TTC549 (cell line): ENCODE data around the gene ZNF541.

Source experiments
- FAIRE-seq: peaks from 2 replicates; lab custom pipeline; 2012; peaks lifted over from hg19 to GRCh38; lab: Jason Lieb, UNC

Gene ZNF541, protein sequence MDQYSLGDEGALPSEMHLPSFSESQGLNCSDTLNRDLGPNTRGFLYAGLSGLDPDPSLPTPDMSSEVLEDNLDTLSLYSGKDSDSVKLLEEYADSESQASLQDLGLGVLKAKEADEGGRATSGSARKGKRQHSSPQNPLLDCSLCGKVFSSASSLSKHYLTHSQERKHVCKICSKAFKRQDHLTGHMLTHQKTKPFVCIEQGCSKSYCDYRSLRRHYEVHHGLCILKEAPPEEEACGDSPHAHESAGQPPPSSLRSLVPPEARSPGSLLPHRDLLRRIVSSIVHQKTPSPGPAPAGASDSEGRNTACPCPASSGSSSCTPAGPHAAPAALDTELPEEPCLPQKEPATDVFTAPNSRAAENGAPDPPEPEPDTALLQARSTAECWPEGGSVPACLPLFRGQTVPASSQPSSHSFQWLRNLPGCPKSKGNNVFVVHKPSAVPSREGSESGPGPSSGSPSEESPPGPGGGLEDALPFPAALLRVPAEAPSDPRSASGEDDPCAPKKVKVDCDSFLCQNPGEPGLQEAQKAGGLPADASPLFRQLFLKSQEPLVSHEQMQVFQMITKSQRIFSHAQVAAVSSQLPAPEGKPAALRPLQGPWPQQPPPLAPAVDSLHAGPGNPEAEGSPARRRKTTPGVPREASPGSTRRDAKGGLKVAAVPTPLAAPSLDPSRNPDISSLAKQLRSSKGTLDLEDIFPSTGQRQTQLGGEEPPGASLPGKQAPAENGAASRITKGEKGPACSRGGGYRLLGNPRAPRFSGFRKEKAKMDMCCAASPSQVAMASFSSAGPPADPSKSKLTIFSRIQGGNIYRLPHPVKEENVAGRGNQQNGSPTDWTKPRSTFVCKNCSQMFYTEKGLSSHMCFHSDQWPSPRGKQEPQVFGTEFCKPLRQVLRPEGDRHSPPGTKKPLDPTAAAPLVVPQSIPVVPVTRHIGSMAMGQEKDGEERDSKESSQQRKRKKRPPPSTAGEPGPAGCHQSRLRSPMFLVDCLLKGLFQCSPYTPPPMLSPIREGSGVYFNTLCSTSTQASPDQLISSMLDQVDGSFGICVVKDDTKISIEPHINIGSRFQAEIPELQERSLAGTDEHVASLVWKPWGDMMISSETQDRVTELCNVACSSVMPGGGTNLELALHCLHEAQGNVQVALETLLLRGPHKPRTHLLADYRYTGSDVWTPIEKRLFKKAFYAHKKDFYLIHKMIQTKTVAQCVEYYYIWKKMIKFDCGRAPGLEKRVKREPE (N-terminal part only)

GRCh38 chr19:47573071-47574026 lies at the start of gene ZNF541:
ZNF541 (minus strand) TSS chr19:47573148; CDS start chr19:47555856, 17,292 bp downstream.
- no peak for FAIRE-seq

- FAIRE-seq, result no peak
Observed at GRCh38 chr19:47619763-47620162, 46.8 kb upstream of the ZNF541 start.

DNA sequence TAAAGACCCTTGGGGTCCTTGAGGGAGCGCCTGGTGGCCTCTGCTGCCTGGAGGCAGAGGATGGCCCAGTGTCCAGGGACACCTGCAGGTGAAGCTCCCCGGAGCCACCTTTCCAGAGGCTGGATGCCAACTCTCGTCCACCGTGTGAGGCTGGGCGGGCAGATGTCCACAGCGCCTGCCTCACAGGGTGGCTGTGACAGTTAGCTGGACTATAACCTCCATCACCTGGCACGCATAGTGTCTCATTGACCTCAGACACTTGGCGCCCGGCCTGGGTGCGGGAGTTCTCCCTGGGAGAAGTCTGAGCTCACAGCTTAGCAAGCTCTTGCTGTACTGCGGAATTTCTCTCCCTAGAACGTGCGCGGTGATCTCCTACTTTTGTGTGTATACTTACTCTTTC lies 45.8 kb upstream of the ZNF541 start:
- FAIRE-seq, result no peak

DNA sequence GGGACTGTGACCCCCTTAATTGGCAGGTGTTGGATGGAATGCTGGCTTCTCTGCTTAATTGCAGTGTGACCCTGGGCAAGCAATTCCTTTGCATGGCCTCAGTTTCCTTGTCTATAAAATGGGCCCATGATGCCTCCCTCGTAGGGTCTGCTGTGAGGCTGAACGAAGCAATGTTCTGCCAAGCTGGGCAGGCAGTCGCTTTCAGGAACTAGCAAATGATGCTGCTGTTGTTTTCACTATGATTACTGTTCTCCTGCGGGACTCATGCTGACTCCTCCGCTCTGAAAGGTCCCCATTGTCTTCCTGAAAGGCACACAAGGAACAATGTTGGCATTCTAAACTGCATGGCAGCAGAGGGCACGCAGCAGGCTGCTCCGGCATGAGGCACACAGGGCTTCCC lies 42.8 kb upstream of the ZNF541 start:
- no peak for FAIRE-seq

DNA sequence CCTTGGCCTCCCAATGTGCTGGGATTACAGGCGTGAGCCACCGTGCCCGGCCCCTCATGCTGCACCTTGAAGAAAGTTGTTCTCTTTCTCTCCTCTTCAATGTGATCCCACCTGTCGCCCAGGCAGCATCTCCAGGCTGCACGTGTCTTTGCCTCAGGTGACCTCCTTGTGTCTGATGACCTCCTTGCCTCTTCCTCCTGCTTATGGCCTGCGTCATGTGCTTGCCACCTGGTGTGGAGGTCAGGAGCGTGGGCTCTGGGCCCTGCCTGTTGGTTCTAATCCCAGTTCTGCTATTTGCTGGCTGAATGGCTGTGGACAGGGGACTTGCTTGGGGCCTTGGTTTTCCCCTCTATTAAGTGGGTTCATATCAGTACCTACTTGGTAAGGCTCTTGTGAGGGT lies 42.3 kb upstream of the ZNF541 start:
- FAIRE-seq, result no peak

DNA sequence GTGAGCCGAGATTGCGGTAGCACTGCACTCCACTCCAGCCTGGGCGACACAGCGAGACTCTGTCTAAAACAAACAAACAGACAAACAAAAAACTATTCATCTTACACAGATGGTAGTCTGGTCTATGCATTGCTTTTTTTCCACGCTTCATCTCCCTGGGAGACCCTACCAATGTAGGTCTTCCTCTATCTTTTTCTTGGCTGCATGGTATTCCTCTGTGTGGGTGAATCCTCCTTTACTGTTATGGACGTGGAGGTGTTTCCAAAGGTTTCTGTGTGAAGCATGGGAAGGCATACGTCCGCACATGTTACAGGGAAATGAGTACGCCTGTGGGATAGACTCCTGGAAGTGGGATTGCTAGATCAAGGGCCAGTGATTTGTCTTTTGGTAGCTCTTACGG lies 41.6 kb upstream of the ZNF541 start:
- no peak for FAIRE-seq

DNA sequence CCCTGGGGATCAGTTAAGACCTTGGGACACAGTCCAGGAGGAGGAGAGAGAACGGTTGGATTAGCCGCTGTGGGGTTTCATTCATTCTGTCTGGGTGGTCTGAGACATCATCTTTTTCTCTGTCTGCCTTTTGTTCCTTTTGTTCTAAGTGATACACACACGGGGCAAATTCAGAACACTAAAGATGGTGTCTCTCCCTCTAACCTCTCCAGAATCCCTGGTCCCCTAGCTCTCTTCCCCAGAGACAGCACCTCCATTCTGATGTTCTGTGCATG lies 41.0 kb upstream of the ZNF541 start:
- FAIRE-seq, result no peak

- FAIRE-seq, result no peak
Observed at GRCh38 chr19:47613165-47614020, 40.4 kb upstream of the ZNF541 start.

GRCh38 chr19:47610902-47611301 lies 38.0 kb upstream of the ZNF541 start:
- no peak for FAIRE-seq

DNA sequence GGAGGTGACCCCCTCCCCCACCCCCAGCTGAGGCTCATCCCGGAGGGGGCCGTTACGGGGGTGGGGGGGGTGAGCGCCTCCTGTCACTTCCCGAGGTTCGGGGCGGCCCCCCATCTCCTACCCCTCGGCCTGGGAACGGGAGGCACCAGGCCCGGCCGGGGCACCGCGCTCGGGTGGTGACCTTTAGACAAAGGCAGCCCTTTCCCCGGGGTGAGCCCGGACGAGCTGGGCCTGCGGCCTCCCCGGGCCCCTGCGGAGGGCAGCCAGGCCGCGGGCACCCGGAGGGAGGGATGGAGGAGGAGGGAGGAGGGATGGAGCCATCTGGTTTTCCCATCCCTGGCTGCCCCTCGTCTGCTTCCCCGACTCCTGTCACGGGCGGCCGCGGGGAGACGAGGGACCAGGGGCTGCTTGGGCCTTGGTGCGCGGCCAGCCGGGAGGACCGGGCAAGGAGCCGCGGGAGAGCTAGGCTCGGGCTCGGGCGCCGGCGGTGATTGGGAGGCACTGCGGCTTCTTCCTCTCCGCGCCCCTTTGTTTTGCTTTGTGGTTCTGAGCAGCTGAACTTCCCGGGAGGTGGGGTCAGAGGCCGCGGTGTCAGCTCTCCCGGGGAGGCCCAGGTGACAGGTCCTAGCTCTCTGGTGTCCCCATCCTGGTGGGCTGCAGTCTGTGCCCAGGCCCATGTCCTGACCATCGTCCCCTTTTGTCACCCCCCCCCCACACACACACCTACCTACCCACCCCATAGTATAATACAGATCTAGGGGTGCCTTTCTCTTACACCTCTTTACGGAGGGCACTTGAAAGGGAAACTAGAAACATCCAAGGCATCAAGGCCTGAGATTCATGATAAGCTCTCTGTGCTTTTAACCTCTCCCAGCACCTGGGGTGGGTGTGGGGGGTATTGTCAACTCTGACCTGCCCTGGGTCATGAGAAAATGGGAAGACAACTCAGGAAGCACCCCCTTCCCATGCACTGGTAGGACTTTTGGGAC lies 37.3 kb upstream of the ZNF541 start:
- no peak for FAIRE-seq

GRCh38 chr19:47608969-47609905 lies 36.3 kb upstream of the ZNF541 start, which contains the start of gene BICRA:
BICRA (plus strand) TSS chr19:47609134; CDS start chr19:47673575, 64,441 bp downstream.
- no peak for FAIRE-seq

DNA sequence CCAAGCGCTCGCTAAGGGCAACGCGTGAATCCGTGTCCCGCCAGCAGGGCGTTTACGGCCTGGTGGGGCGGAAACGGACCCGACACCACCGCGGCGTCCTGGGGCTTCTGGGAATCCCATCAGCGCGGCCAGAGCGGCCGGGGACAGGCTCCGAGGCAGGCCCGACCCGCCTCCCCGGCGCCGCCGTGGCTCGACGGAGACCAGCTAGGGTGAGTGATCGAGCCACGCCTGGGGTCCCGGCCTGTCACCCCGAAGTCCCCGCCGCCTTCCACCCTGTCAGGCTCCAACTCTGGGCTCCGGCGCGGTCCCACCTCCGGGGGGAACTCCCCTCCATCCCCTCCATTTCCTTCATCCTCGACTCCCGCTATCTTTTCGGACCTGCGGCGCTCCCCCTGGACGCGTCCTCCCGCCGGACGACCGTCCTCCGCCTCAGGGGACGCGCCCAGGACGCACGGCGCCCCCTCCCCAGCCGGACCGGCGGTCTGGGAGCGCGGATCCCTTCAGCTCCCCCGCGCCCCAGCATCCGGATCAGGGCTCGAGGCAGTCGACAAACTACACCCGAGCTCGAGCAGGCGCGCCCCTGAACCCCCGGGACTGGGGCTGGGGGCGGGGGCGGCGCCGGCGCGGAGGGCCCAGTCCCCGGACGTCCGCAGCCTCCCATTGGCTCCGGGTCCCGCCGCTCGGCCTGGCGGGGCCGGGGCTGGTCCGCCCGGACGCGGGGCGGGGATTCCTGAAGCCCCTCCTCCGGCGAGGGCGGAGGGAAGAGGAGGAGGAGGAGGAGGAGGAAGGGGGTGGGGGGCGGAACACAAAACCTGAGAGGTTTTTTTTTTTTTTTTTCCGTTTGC lies 35.3 kb upstream of the ZNF541 start:
- no peak for FAIRE-seq

DNA sequence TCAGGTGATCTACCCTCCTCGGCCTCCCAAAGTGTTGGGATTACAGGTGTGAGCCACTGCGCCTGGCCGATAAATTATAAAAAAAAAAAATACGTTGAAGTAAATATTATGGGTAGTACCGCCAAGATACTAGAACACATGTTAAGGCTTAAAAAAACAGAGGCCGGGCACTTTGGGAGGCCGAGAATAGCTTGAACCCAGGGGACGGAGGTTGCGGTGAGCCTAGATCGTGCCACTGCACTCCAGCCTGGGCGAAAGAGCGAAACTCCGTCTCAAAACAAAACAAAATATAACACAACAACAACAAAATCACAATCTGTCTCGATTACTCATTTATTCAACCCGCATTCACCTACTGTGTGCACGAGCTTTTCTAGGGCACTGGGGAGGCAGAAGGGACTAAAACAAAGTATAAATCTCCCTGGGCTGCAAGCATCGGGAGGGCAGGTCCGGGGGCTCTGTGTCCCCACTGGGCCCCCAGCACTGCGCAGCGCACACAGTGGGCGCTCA lies 34.7 kb upstream of the ZNF541 start:
- no peak for FAIRE-seq

DNA sequence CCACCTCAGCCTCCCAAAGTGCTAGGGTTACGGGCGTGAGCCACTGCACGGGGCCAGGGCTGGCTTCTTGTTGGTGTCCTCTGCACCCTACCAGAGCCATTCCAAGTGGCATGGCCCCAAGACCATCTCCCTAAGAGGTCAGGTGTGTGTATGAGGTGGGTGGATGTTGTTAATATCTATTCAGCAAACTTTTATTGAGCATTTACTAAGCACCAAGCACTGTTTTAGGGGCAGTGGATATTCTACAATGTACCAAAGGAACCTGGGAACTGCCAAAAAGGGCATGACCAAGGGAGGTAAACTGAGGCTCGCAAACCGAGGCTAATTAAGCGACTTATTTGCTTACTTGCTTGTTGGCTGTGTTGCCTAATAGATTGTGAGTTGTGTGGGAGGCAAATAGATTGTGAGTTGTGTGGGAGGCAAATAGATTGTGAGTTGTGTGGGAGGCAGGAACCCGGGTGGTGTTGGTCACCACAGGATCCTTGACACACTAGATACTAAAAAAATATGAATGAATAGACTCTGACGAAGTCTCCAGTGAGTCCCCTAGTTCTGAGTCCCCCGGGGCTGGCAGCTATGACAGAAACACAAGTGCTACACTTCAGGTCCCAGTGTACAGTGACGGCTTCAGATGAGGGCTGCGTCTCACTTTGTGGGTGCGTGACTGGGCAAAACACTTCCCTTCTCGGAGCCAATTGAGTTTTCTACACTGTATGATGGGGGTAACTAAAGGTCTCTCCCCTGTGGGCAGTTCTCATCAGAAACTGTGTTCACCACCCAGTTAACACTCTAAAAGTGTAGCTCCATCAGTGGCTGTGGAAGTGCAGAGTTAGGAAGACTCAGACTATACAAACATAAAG lies 31.0 kb upstream of the ZNF541 start:
- FAIRE-seq, result no peak

DNA sequence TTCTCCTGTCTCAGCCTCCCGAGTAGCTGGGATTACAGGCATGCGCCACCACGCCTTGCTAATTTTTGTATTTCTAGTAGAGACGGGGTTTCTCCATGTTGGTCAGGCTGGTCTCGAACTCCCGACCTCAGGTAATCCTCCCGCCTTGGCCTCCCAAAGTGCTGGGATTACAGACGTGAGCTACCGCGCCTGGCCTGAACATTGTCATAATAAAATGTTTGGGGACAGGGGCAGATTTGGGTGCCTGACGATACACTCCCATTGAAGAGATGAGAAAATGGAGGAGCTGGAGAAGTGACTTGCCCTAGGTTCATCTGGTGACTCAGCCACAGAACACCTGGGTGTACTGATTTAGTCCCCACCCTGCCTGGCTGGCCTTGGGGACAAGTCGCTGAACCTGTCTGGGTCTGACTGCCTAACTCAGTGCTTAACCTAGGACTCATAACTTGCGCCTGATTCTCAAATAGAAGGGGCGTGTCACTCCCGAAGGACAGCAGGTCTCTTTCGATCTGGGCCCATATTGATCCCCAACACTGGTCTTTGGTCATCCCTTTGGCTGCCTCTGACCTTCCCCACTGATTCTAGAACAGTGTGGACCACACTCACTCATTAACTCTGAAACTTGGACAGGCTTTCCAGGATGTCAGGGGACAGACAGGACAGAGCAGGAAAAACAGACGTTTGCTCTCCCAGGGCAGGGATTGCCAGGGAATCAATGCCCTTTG lies 28.4 kb upstream of the ZNF541 start:
- FAIRE-seq, result no peak
